SK-N-SH (cell line): ENCODE results near the gene CFAP57. TPM values are rescaled to one million over a fixed set of nuclear protein-coding genes. Genes with fewer than 3 reads are reported as not detected.

Experiments used
- CTCF ChIA-PET: fragments of 300-600, 350-600 bp; formaldehyde crosslinking; extraction: SDS; loops from one replicate; lab custom pipeline; 2021; lab: Yijun Ruan, JAX
- POLR2A ChIA-PET: fragments of 350-600 bp; sonication (Branson Sonifier 250); formaldehyde crosslinking; extraction: SDS; loops from one replicate; lab custom pipeline; 2020; ENCODE audit warnings: antibody characterized with exemption, inconsistent platforms; lab: Yijun Ruan, JAX
- DNase-seq: peaks from one replicate; pipeline ENCODE4 v3.0.0; 2012
- H2AFZ ChIP-seq: fragments of 200-600 bp; sonication (generic); 2 replicates; pipeline ENCODE4 v1.8.1; 2016; ENCODE audit warnings: antibody characterized with exemption, mild to moderate bottlenecking, low read depth
- H3F3A ChIP-seq: fragments of 200-600 bp; sonication (generic); replicated peaks from 2 replicates; pipeline ENCODE3; 2016; ENCODE audit warnings: antibody characterized with exemption, mild to moderate bottlenecking; ENCODE audit not compliant: insufficient read depth
- H3K27ac ChIP-seq, 2 experiments: fragments of 200-500 bp in 1 of 2; fragments of 200-600 bp in 1 of 2; sonication (Bioruptor generic) in 1 of 2; sonication (generic), shearing (Covaris generic) in 1 of 2; 2 replicates each; pipeline versions ENCODE4 v1.5.1 to v1.6.1; 2014 to 2016; ENCODE audit warnings: low read depth in 2 of 2, inconsistent platforms in 1 of 2, low read length in 1 of 2, mild to moderate bottlenecking in 1 of 2, mixed read lengths in 1 of 2
- H3K27me3 ChIP-seq: fragments of 200-600 bp; sonication (generic), shearing (Covaris generic); 2 replicates; pipeline ENCODE4 v1.6.1; 2016; ENCODE audit warnings: mixed run types; ENCODE audit not compliant: insufficient read depth
- H3K36me3 ChIP-seq, 2 experiments: fragments of 200-500 bp in 1 of 2; fragments of 200-600 bp in 1 of 2; sonication (Bioruptor generic) in 1 of 2; sonication (generic) in 1 of 2; replicated peaks in 1 of 2; 2 replicates each; pipeline versions ENCODE3 to v1.5.1; 2014 to 2016; ENCODE audit warnings: low read length in 1 of 2, mild to moderate bottlenecking in 1 of 2; ENCODE audit not compliant: insufficient read depth in 2 of 2, control insufficient read depth in 1 of 2
- H3K4me1 ChIP-seq, 2 experiments: fragments of 200-500 bp in 1 of 2; fragments of 200-600 bp in 1 of 2; sonication (Bioruptor generic) in 1 of 2; sonication (generic), shearing (Covaris generic) in 1 of 2; 2 replicates each; pipeline versions ENCODE4 v1.5.1 to v1.6.1; 2014 to 2016; ENCODE audit warnings: low read depth in 1 of 2, low read length in 1 of 2, mixed run types in 1 of 2; ENCODE audit not compliant: insufficient read depth in 2 of 2, control insufficient read depth in 1 of 2
- H3K4me2 ChIP-seq: fragments of 200-600 bp; sonication (generic), shearing (Covaris generic); 2 replicates; pipeline ENCODE4 v1.6.1; 2017; ENCODE audit warnings: mixed run types
- H3K4me3 ChIP-seq, 2 experiments: fragments of 200-500 bp in 1 of 2; fragments of 200-600 bp in 1 of 2; sonication (Bioruptor generic) in 1 of 2; sonication (generic), shearing (Covaris generic) in 1 of 2; 2 replicates each; pipeline versions ENCODE4 v1.5.1 to v1.8.1; 2014 to 2016; ENCODE audit warnings: low read depth in 2 of 2, inconsistent platforms in 1 of 2, low read length in 1 of 2, mild to moderate bottlenecking in 1 of 2, mixed read lengths in 1 of 2, moderate library complexity in 1 of 2
- H3K79me2 ChIP-seq: fragments of 200-600 bp; sonication (generic); 2 replicates; pipeline ENCODE4 v1.8.1; 2017; ENCODE audit warnings: mild to moderate bottlenecking; ENCODE audit not compliant: insufficient read depth
- H3K9ac ChIP-seq: fragments of 200-600 bp; sonication (generic); 2 replicates; pipeline ENCODE4 v1.6.1; 2017; ENCODE audit warnings: mixed run types
- H3K9me2 ChIP-seq: fragments of 200-600 bp; sonication (generic); 2 replicates; pipeline ENCODE4 v1.6.1; 2017; ENCODE audit warnings: mixed run types
- H3K9me3 ChIP-seq: fragments of 200-600 bp; sonication (generic); 2 replicates; pipeline ENCODE4 v1.6.1; 2017; ENCODE audit warnings: mixed run types, mild to moderate bottlenecking, moderate library complexity
- H4K20me1 ChIP-seq: fragments of 200-600 bp; sonication (generic); 2 replicates; pipeline ENCODE4 v1.6.1; 2017; ENCODE audit warnings: mild to moderate bottlenecking, mixed run types; ENCODE audit not compliant: insufficient read depth
- ELF1 ChIP-seq: IDR thresholded peaks from 2 replicates; pipeline ENCODE4 v1.4.0; 2012
- EP300 ChIP-seq, 2 experiments: IDR thresholded peaks; 2 replicates each; pipeline versions ENCODE4 v1.4.0 to v1.6.1; 2012; ENCODE audit warnings: borderline replicate concordance in 1 of 2, low read depth in 1 of 2, low read length in 1 of 2
- EZH2phosphoT487 ChIP-seq: fragments of 200-600 bp; sonication (generic); IDR thresholded peaks from 2 replicates; pipeline ENCODE4 v1.6.1; 2017; ENCODE audit warnings: low read depth, mixed run types, mild to moderate bottlenecking, antibody characterized with exemption, moderate library complexity, borderline replicate concordance
- GABPA ChIP-seq: IDR thresholded peaks from 2 replicates; pipeline ENCODE4 v1.4.0; 2012; ENCODE audit warnings: low read depth, mild to moderate bottlenecking
- GATA2 ChIP-seq: sonication (generic); formaldehyde crosslinking; IDR thresholded peaks from 2 replicates; pipeline ENCODE4 v1.5.0; 2020; ENCODE audit warnings: mild to moderate bottlenecking, missing genetic modification reagents
- IRF3 ChIP-seq: fragments of 150-350 bp; IDR thresholded peaks from 2 replicates; pipeline ENCODE4 v1.6.1; 2016; ENCODE audit warnings: mild to moderate bottlenecking, low read depth, low read length
- MAX ChIP-seq: IDR thresholded peaks from 2 replicates; pipeline ENCODE4 v1.4.0; 2012; ENCODE audit warnings: low read depth
- MEF2A ChIP-seq: IDR thresholded peaks from 2 replicates; pipeline ENCODE4 v1.4.0; 2012; ENCODE audit warnings: low read depth, borderline replicate concordance
- NFIC ChIP-seq: IDR thresholded peaks from 2 replicates; pipeline ENCODE4 v1.4.0; 2012; ENCODE audit warnings: borderline replicate concordance
- NRF1 ChIP-seq: IDR thresholded peaks from 2 replicates; pipeline ENCODE4 v1.6.1; 2012; ENCODE audit warnings: low read depth, mild to moderate bottlenecking, low read length
- POLR2AphosphoS5 ChIP-seq: IDR thresholded peaks from 2 replicates; pipeline ENCODE4 v1.6.1; 2012; ENCODE audit warnings: low read depth, low read length
- RCOR1 ChIP-seq: fragments of 150-350 bp; IDR thresholded peaks from 2 replicates; pipeline ENCODE4 v1.6.1; 2017; ENCODE audit warnings: antibody characterized with exemption, low read length
- REST ChIP-seq: IDR thresholded peaks from 2 replicates; pipeline ENCODE4 v1.6.1; 2012; ENCODE audit warnings: mild to moderate bottlenecking, low read depth, low read length, moderate library complexity
- RXRA ChIP-seq: IDR thresholded peaks from 2 replicates; pipeline ENCODE4 v1.4.0; 2012; ENCODE audit warnings: low read depth, mild to moderate bottlenecking, borderline replicate concordance
- SIN3A ChIP-seq: IDR thresholded peaks from 2 replicates; pipeline ENCODE4 v1.6.1; 2012; ENCODE audit warnings: low read depth, mild to moderate bottlenecking, low read length, moderate library complexity, borderline replicate concordance
- SMC3 ChIP-seq: IDR thresholded peaks from 2 replicates; pipeline ENCODE4 v1.6.1; 2012; ENCODE audit warnings: low read depth, low read length, improper control_type of control experiment
- TEAD4 ChIP-seq: IDR thresholded peaks from 2 replicates; pipeline ENCODE4 v1.4.0; 2012; ENCODE audit warnings: mild to moderate bottlenecking, borderline replicate concordance; ENCODE audit not compliant: insufficient read depth
- USF2 ChIP-seq: fragments of 150-350 bp; IDR thresholded peaks from 2 replicates; pipeline ENCODE4 v1.6.1; 2017; ENCODE audit warnings: antibody characterized with exemption, low read length, low read depth, borderline replicate concordance
- ZBTB33 ChIP-seq: IDR thresholded peaks from 2 replicates; pipeline ENCODE4 v1.4.0; 2012; ENCODE audit warnings: low read depth, borderline replicate concordance
- WGBS: methylation state at CpG from one replicate; pipeline ENCODE4 v1.1.6; 2017; ENCODE audit warnings: low lambda C conversion rate; 5-methylcytosine and 5-hydroxymethylcytosine counted together
- polyA plus RNA-seq, 3 experiments: library from polyadenylated mRNA; depleted of rRNA; stranded (reverse); fragments of >200 nt; gene quantifications; 2 replicates each; pipeline ENCODE4 v1.2.3, GENCODE V29; 2012

Gene CFAP57
- polyA plus RNA-seq, 1 of the 3 experiments (the other 2 are of a cell fraction): 0.36 TPM

- ChIA-PET POLR2A (no interaction called here), CTCF (no interaction called here)
- Histone ChIP-seq H4K20me1 (no peaks in the 10 kb centered on the region), H3K27me3 (peaks cover 24% of the 10 kb centered on the region; the same call in 1 of the 2 replicates), H3F3A (no peaks in the 10 kb centered on the region), H3K4me1 (no peaks in the 10 kb centered on the region), H3K4me3 (no peak overlapping the region), H2AFZ (no peak overlapping the region), H3K79me2 (no peaks in the 10 kb centered on the region), H3K4me2 (no peak overlapping the region), H3K9me3 (peaks cover 14% of the 10 kb centered on the region; the same call in 1 of the 2 replicates), H3K27ac (no peak overlapping the region), H3K9ac (no peak overlapping the region), H3K9me2 (no peaks in the 10 kb centered on the region), H3K36me3 (no peaks in the 10 kb centered on the region)
- 29% methylated on average over 3 of the region's 3 CpGs for WGBS
- DNase-seq: no peak
- no peak for TF ChIP-seq EP300 (IDR thresholded peaks at IDR 0.05; ENCODE audit: borderline replicate concordance in 1 of 2, low read depth in 1 of 2, low read length in 1 of 2)
- no peak for TF ChIP-seq NRF1
- no peak for TF ChIP-seq SIN3A
- TF ChIP-seq REST: no peak
- no peak for TF ChIP-seq MEF2A
- no peak for TF ChIP-seq IRF3
- no peak for TF ChIP-seq EZH2phosphoT487
- TF ChIP-seq GATA2 (CRISPR knock-in tag): no peak
- TF ChIP-seq RCOR1: no peak
- no peak for TF ChIP-seq MAX
- no peak for TF ChIP-seq NFIC
- no peak for TF ChIP-seq TEAD4
Observed at GRCh38 chr1:43250351-43250761, 78.2 kb downstream of the CFAP57 start.

- H2AFZ ChIP-seq: no peak overlapping the region
- 11% methylated on average over 5 of the region's 5 CpGs for WGBS
- no peaks in the 10 kb centered on the region for H3F3A ChIP-seq
- no peaks in the 10 kb centered on the region for H3K79me2 ChIP-seq
- H3K36me3 ChIP-seq: no peaks in the 10 kb centered on the region
- no peak overlapping the region for H3K4me3 ChIP-seq
- POLR2A ChIA-PET: no interaction called here
- peaks cover 24% of the 10 kb centered on the region; the same call in 1 of the 2 replicates for H3K27me3 ChIP-seq
- no peak overlapping the region for H3K9ac ChIP-seq
- no peak overlapping the region for H3K4me2 ChIP-seq
- H3K9me3 ChIP-seq: peaks cover 14% of the 10 kb centered on the region; the same call in 1 of the 2 replicates
- no peaks in the 10 kb centered on the region for H3K4me1 ChIP-seq
- no peaks in the 10 kb centered on the region for H4K20me1 ChIP-seq
- DNase-seq: no peak
- CTCF ChIA-PET: interaction anchor here (1.8 kb wide), 1 partner anchor 24 kb away, joined by 7 read pairs; no protein-coding TSS in a partner anchor
- H3K9me2 ChIP-seq: no peaks in the 10 kb centered on the region
- H3K27ac ChIP-seq: no peak overlapping the region
- TF ChIP-seq POLR2AphosphoS5 (no peak), USF2 (no peak), ZBTB33 (no peak), ELF1 (no peak), RXRA (no peak), GABPA (no peak), SMC3 (no peak)
Observed at GRCh38 chr1:43251024-43251423, 78.9 kb downstream of the CFAP57 start.
